Stimulated activated naive CD8-positive, alpha-beta T cell treated with anti-CD3 and anti-CD28 coated beads, Interleukin-15, Interleukin-2, amounts not matched to agents 100 ng/mL and 50 ng/mL, for 24 hours (primary cell): Measurements from ENCODE around the gene OPALIN.

Source experiments
- H3K27ac Mint-ChIP-seq: one replicate; pipeline ENCODE4 v1.8.0; 2021; ENCODE audit warnings: mild to moderate bottlenecking, mixed read lengths
- H3K27me3 Mint-ChIP-seq: one replicate; pipeline ENCODE4 v1.8.0; 2021; ENCODE audit warnings: mixed read lengths
- H3K36me3 Mint-ChIP-seq: one replicate; pipeline ENCODE4 v1.8.0; 2021; ENCODE audit warnings: low read depth, mixed read lengths
- H3K4me1 Mint-ChIP-seq: one replicate; pipeline ENCODE4 v1.8.0; 2021; ENCODE audit warnings: low read depth, mixed read lengths
- H3K4me3 Mint-ChIP-seq: one replicate; pipeline ENCODE4 v1.8.0; 2021; ENCODE audit warnings: mild to moderate bottlenecking, mixed read lengths
- H3K9me3 Mint-ChIP-seq: one replicate; pipeline ENCODE4 v1.8.0; 2021; ENCODE audit warnings: mixed read lengths

OPALIN gene

DNA sequence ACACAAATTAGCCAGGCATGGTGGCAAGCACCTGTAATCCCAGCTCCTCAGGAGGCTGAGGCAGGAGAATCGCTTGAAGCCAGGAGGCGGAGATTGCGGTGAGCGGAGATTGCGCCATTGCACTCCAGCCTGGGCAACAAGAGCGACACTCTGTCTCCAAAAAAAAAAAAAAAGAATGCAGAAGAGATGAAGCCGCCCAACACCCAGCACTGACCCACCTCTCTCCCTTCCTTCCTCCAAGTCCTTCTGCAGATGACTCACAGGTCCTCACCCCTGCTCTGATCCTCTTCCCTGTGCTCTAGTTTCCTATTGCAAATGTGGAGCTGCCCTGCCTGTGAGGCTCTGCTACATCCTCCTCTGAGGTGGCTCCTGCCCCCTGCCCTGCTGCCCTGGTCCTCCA, 22.0 kb upstream of the OPALIN start:
- no peak overlapping the region for H3K4me3 Mint-ChIP-seq
- H3K9me3 Mint-ChIP-seq, result no peaks in the 10 kb centered on the region
- no peaks in the 10 kb centered on the region for H3K36me3 Mint-ChIP-seq
- H3K27me3 Mint-ChIP-seq, result peaks cover 3% of the 10 kb centered on the region
- H3K4me1 Mint-ChIP-seq, result peaks cover 5% of the 10 kb centered on the region
- no peak overlapping the region for H3K27ac Mint-ChIP-seq

DNA sequence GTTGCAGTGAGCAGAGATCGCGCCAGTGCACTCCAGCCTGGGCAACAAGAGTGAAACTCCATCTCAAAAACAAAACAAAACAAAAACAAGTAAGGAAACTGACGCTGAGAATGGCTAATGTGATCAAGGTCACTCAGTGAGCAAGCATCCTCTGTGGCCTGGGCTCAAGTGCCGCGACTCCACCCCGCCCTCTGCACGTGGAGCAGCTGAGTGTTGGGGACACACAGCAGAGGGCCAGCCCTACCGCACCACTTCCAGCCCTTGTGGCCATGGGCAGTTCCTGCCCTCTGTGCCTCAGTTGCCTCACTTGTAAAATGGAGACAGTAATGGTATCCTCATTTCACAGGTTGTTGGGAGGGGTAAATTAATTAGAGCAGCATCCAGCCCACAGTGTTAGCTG, 21.0 kb upstream of the OPALIN start:
- no peak overlapping the region for H3K27ac Mint-ChIP-seq
- H3K4me1 Mint-ChIP-seq, result peaks cover 5% of the 10 kb centered on the region
- H3K4me3 Mint-ChIP-seq, result no peak overlapping the region
- H3K9me3 Mint-ChIP-seq, result no peaks in the 10 kb centered on the region
- peaks cover 3% of the 10 kb centered on the region for H3K27me3 Mint-ChIP-seq
- no peaks in the 10 kb centered on the region for H3K36me3 Mint-ChIP-seq

GRCh38 chr10:96378741-96379140, 19.9 kb upstream of the OPALIN start:
- H3K4me3 Mint-ChIP-seq, result no peak overlapping the region
- H3K4me1 Mint-ChIP-seq, result peaks cover 9% of the 10 kb centered on the region
- H3K36me3 Mint-ChIP-seq, result no peaks in the 10 kb centered on the region
- H3K27ac Mint-ChIP-seq, result no peak overlapping the region
- no peaks in the 10 kb centered on the region for H3K9me3 Mint-ChIP-seq
- H3K27me3 Mint-ChIP-seq, result peaks cover 6% of the 10 kb centered on the region

- Mint-ChIP-seq H3K4me1 (peaks cover 9% of the 10 kb centered on the region), H3K36me3 (no peaks in the 10 kb centered on the region), H3K27me3 (peaks cover 6% of the 10 kb centered on the region), H3K9me3 (no peaks in the 10 kb centered on the region), H3K4me3 (no peak overlapping the region), H3K27ac (no peak overlapping the region)
Measured at GRCh38 chr10:96377816-96378294, 19.1 kb upstream of the OPALIN start.

- Mint-ChIP-seq H3K4me1 (peaks cover 9% of the 10 kb centered on the region), H3K4me3 (no peak overlapping the region), H3K36me3 (no peaks in the 10 kb centered on the region), H3K27ac (no peak overlapping the region), H3K9me3 (no peaks in the 10 kb centered on the region), H3K27me3 (peaks cover 6% of the 10 kb centered on the region)
Measured at GRCh38 chr10:96376483-96376882, 17.7 kb upstream of the OPALIN start.

GRCh38 chr10:96374985-96375830, 16.4 kb upstream of the OPALIN start:
- Mint-ChIP-seq H3K9me3 (no peaks in the 10 kb centered on the region), H3K36me3 (no peaks in the 10 kb centered on the region), H3K27ac (no peak overlapping the region), H3K27me3 (peaks cover 6% of the 10 kb centered on the region), H3K4me1 (peaks cover 9% of the 10 kb centered on the region), H3K4me3 (peak overlapping the region; percentile 75)

DNA sequence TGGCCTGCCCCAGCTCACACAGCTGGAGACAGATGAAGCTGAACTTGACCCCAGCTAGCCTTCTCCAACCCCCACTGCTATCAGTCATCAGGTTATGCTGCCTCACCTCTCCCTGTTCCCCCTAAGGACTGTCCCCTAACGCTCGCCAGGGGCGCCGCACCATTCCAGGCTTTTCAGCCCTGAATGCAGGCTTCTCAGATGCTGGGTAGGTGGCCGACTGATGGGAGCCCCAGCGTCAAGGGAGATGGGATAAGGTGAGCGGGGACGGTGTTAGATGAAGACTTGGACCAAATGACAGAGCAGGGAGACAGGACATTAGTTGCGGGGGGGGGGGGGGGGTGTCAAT, 15.8 kb upstream of the OPALIN start:
- peaks cover 9% of the 10 kb centered on the region for H3K4me1 Mint-ChIP-seq
- peak overlapping the region; percentile 75 for H3K4me3 Mint-ChIP-seq
- H3K36me3 Mint-ChIP-seq, result no peaks in the 10 kb centered on the region
- H3K9me3 Mint-ChIP-seq, result no peaks in the 10 kb centered on the region
- no peak overlapping the region for H3K27ac Mint-ChIP-seq
- H3K27me3 Mint-ChIP-seq, result peaks cover 6% of the 10 kb centered on the region

DNA sequence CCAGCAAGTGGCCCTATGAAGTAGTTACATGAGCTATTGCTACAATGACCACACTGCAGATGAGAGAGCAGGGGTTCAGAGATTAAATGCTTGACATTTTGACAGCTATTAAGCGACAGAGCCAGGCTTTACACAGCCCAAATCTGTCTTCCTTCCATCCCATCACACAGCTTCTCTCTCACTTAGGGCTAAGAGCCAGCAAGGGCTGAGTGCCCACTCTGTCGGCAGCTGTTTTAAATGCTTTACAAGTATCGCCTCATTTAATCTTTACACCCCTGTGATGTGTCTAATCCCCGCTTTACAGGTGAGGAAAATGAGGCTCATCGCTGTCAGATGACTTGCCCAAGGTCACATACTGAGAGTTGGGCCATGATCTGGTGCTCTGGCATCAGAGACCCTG, 15.2 kb upstream of the OPALIN start:
- Mint-ChIP-seq H3K4me1 (peaks cover 9% of the 10 kb centered on the region), H3K4me3 (peak overlapping the region; percentile 52), H3K9me3 (no peaks in the 10 kb centered on the region), H3K36me3 (no peaks in the 10 kb centered on the region), H3K27me3 (peaks cover 6% of the 10 kb centered on the region), H3K27ac (no peak overlapping the region)

GRCh38 chr10:96371356-96371755, 12.6 kb upstream of the OPALIN start:
- H3K9me3 Mint-ChIP-seq, result no peaks in the 10 kb centered on the region
- no peaks in the 10 kb centered on the region for H3K36me3 Mint-ChIP-seq
- no peak overlapping the region for H3K4me3 Mint-ChIP-seq
- H3K4me1 Mint-ChIP-seq, result peaks cover 4% of the 10 kb centered on the region
- peaks cover 6% of the 10 kb centered on the region for H3K27me3 Mint-ChIP-seq
- no peak overlapping the region for H3K27ac Mint-ChIP-seq

DNA sequence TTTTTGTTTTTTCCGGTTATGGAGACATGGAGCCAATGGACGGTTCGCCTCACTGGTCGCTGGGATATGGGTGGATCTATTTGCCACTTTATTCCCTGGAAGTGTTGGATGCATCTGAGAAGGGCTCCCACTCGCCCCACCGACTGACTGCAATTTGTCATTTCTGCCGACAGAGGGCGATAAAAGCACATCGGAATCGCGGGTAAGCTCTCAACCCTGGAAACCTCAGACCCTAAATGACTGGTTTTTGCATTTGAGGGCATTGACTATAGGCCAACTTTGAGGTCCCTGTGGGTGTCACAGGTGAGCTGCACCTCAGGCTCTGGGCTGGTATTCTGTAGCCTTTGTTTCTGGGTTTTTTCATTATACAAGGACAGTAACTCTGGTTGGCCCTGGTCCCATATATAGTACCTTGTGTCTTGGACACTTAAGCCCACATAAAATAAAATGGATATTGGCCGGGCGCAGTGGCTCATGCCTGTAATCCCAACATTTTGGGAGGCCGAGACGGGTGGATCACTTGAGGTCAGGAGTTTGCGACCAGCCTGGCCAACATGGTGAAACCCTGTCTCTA, 11.9 kb upstream of the OPALIN start:
- H3K4me3 Mint-ChIP-seq, result no peak overlapping the region
- no peaks in the 10 kb centered on the region for H3K9me3 Mint-ChIP-seq
- H3K27me3 Mint-ChIP-seq, result peaks cover 6% of the 10 kb centered on the region
- H3K36me3 Mint-ChIP-seq, result no peaks in the 10 kb centered on the region
- no peak overlapping the region for H3K27ac Mint-ChIP-seq
- peaks cover 4% of the 10 kb centered on the region for H3K4me1 Mint-ChIP-seq

- no peaks in the 10 kb centered on the region for H3K9me3 Mint-ChIP-seq
- no peak overlapping the region for H3K4me3 Mint-ChIP-seq
- H3K27ac Mint-ChIP-seq, result no peak overlapping the region
- peaks cover 4% of the 10 kb centered on the region for H3K4me1 Mint-ChIP-seq
- H3K27me3 Mint-ChIP-seq, result peaks cover 6% of the 10 kb centered on the region
- no peaks in the 10 kb centered on the region for H3K36me3 Mint-ChIP-seq
Measured at GRCh38 chr10:96369890-96370583, 11.2 kb upstream of the OPALIN start.

- Mint-ChIP-seq H3K27me3 (peaks cover under 1% of the 10 kb centered on the region), H3K4me3 (no peak overlapping the region), H3K4me1 (no peaks in the 10 kb centered on the region), H3K9me3 (no peaks in the 10 kb centered on the region), H3K36me3 (no peaks in the 10 kb centered on the region), H3K27ac (no peak overlapping the region)
Measured at GRCh38 chr10:96368971-96369370, 10.2 kb upstream of the OPALIN start.

GRCh38 chr10:96367470-96367869, 8.7 kb upstream of the OPALIN start:
- no peak overlapping the region for H3K4me3 Mint-ChIP-seq
- H3K9me3 Mint-ChIP-seq, result no peaks in the 10 kb centered on the region
- no peaks in the 10 kb centered on the region for H3K4me1 Mint-ChIP-seq
- no peaks in the 10 kb centered on the region for H3K27me3 Mint-ChIP-seq
- no peaks in the 10 kb centered on the region for H3K36me3 Mint-ChIP-seq
- no peak overlapping the region for H3K27ac Mint-ChIP-seq

GRCh38 chr10:96366508-96366907, 7.7 kb upstream of the OPALIN start:
- H3K4me1 Mint-ChIP-seq, result no peaks in the 10 kb centered on the region
- H3K27me3 Mint-ChIP-seq, result no peaks in the 10 kb centered on the region
- no peaks in the 10 kb centered on the region for H3K9me3 Mint-ChIP-seq
- H3K36me3 Mint-ChIP-seq, result no peaks in the 10 kb centered on the region
- H3K4me3 Mint-ChIP-seq, result no peak overlapping the region
- no peak overlapping the region for H3K27ac Mint-ChIP-seq

DNA sequence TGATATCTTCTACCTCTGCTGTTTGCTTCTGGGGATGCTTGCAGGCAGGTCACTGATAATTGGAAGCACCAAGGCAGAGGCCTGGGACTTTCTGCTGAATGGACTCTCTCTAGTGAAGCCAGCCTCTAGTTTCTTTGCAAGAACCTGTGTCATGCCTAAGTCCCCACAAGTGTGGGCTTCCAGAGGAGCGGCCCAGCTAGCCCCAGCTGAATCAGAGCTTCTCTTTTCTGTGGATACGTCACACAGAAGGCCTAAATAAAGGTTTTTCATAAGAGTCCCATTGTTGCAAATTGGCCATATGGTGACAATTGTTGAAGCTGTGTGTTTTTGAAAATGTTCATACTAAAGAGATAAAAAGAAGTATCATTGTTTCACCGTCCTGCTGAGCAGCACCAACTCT, 6.8 kb upstream of the OPALIN start:
- Mint-ChIP-seq H3K9me3 (no peaks in the 10 kb centered on the region), H3K27ac (no peak overlapping the region), H3K27me3 (no peaks in the 10 kb centered on the region), H3K4me3 (no peak overlapping the region), H3K36me3 (no peaks in the 10 kb centered on the region), H3K4me1 (no peaks in the 10 kb centered on the region)
